ENCODE data around the gene GNLY.

The GNLY gene

GRCh38 chr2:85730686-85731230 lies 36.6 kb downstream of the GNLY start:
- no peak for DNase-seq

GRCh38 chr2:85731606-85732005 lies 37.4 kb downstream of the GNLY start:
- DNase-seq, result no peak

- no peak for DNase-seq
Observed at GRCh38 chr2:85732467-85733120, 38.4 kb downstream of the GNLY start.

GRCh38 chr2:85733121-85733960 lies 39.2 kb downstream of the GNLY start:
- no peak for DNase-seq

- DNase-seq, result no peak
Observed at GRCh38 chr2:85734015-85734414, 39.9 kb downstream of the GNLY start.

GRCh38 chr2:85734942-85735608 lies 40.9 kb downstream of the GNLY start:
- DNase-seq, result no peak

- no peak for DNase-seq
Observed at GRCh38 chr2:85735691-85736090, 41.5 kb downstream of the GNLY start.

- no peak for DNase-seq
Observed at GRCh38 chr2:85736456-85737355, 42.5 kb downstream of the GNLY start.

GRCh38 chr2:85737481-85737880 lies 43.3 kb downstream of the GNLY start:
- no peak for DNase-seq

- DNase-seq, result no peak
Observed at GRCh38 chr2:85737961-85738360, 43.8 kb downstream of the GNLY start.

GRCh38 chr2:85740193-85740592 lies 46.0 kb downstream of the GNLY start:
- DNase-seq, result no peak

- DNase-seq, result no peak
Observed at GRCh38 chr2:85741211-85741832, 47.2 kb downstream of the GNLY start.

- no peak for DNase-seq
Observed at GRCh38 chr2:85741833-85742455, 47.8 kb downstream of the GNLY start.

GRCh38 chr2:85743304-85743978 lies 49.3 kb downstream of the GNLY start:
- no peak for DNase-seq

GRCh38 chr2:85744055-85744454 lies 49.9 kb downstream of the GNLY start:
- no peak for DNase-seq

GRCh38 chr2:85744741-85745601 lies 50.8 kb downstream of the GNLY start:
- no peak for DNase-seq

- DNase-seq, result no peak
Observed at GRCh38 chr2:85745619-85746018, 51.5 kb downstream of the GNLY start.

GRCh38 chr2:85746321-85747004 lies 52.3 kb downstream of the GNLY start:
- DNase-seq, result no peak

- no peak for DNase-seq
Observed at GRCh38 chr2:85747441-85747840, 53.3 kb downstream of the GNLY start.

Measured in NCI-H1417 treated with DMSO at 0.1 percent for 48 hours (cell line).